ES-I3 (cell line): ENCODE measurements around the gene APBB2.

Source experiments
- H3K36me3 ChIP-seq: 2 replicates; pipeline ENCODE4 v1.6.1; 2013; ENCODE audit warnings: mild to moderate bottlenecking, low read length, control low read depth, moderate library complexity; ENCODE audit not compliant: insufficient read depth
- H3K4me1 ChIP-seq: 2 replicates; pipeline ENCODE4 v1.6.1; 2013; ENCODE audit warnings: mild to moderate bottlenecking, control low read depth, low read length; ENCODE audit not compliant: insufficient read depth
- H3K9ac ChIP-seq: 2 replicates; pipeline ENCODE4 v1.6.1; 2013; ENCODE audit warnings: low read depth, mild to moderate bottlenecking, low read length, moderate library complexity
- H3K9me3 ChIP-seq: 2 replicates; pipeline ENCODE4 v1.6.1; 2013; ENCODE audit warnings: mild to moderate bottlenecking, low read length, moderate library complexity; ENCODE audit not compliant: control insufficient read depth, insufficient read depth

APBB2 gene

GRCh38 chr4:40844261-40844660 lies 370.1 kb downstream of the APBB2 start:
- Histone ChIP-seq H3K4me1 (peaks cover 34% of the 10 kb centered on the region), H3K36me3 (no peaks in the 10 kb centered on the region), H3K9ac (no peak overlapping the region), H3K9me3 (no peaks in the 10 kb centered on the region)

- Histone ChIP-seq H3K9ac (no peak overlapping the region), H3K4me1 (peaks cover 28% of the 10 kb centered on the region), H3K36me3 (no peaks in the 10 kb centered on the region), H3K9me3 (no peaks in the 10 kb centered on the region)
Measured at GRCh38 chr4:40843696-40844095, 370.6 kb downstream of the APBB2 start.

GRCh38 chr4:40842725-40843423 lies 371.5 kb downstream of the APBB2 start:
- no peaks in the 10 kb centered on the region for H3K36me3 ChIP-seq
- H3K4me1 ChIP-seq = peaks cover 22% of the 10 kb centered on the region; the same call in 1 of the 2 replicates
- H3K9me3 ChIP-seq = no peaks in the 10 kb centered on the region
- H3K9ac ChIP-seq = no peak overlapping the region

DNA sequence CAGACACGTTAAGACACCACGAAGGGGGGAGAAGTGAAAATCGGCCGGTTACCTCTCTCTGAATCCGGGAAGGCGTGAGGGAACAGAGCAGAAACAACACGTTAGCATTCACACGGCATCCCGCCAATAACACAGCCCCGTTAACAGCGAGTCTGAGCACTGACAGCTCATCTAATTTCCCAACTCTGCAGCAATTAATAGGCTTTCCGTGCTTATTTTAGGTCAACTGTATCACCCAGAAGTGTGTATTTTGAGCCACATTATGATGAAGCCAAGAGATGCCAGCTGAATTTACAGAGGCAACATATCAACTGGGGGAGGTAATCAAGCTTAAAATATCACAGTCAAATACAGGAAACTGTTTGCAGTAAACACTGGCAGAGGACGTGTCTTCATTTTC lies 372.0 kb downstream of the APBB2 start:
- Histone ChIP-seq H3K4me1 (peaks cover 22% of the 10 kb centered on the region; the same call in 1 of the 2 replicates), H3K9me3 (no peaks in the 10 kb centered on the region), H3K36me3 (no peaks in the 10 kb centered on the region), H3K9ac (no peak overlapping the region)

- H3K4me1 ChIP-seq = peaks cover 17% of the 10 kb centered on the region; the same call in 1 of the 2 replicates
- H3K36me3 ChIP-seq = no peaks in the 10 kb centered on the region
- H3K9ac ChIP-seq = no peak overlapping the region
- no peaks in the 10 kb centered on the region for H3K9me3 ChIP-seq
Measured at GRCh38 chr4:40840985-40841571, 373.3 kb downstream of the APBB2 start.

DNA sequence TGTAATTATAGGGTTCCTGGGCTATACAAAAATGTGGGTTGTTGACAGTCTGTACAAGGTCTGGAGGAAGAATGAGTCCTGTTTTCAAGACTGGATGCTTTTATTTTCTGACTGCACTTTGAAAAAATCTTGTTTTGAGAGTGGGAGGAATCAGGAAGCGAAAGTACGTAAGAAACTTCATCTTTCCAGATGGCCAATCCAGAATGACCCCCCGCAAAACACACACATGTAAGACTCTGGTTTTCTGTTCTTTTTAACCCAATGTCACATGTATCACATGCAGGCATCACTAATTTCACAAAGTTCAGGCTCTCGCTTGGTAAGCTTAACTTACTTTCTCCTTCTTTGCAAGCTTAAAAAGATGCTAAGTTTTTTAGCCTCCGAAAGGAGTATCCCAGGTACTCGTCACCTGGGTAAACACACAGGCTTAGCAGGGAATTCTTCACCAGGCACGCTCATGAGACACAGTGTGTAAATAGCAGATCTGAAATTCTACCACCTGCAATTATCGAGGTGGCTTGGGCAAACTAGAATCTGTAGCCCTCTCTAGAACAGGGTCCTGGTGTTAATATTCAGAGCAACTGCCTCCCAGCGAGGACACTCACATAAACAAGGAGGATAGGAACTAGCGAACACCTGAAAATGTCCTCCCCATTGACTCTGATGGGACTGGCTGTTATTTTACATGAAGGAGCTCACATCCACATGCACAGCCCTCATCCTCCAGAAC lies 373.9 kb downstream of the APBB2 start:
- Histone ChIP-seq H3K36me3 (no peaks in the 10 kb centered on the region), H3K9me3 (no peaks in the 10 kb centered on the region), H3K9ac (no peak overlapping the region), H3K4me1 (peaks cover 17% of the 10 kb centered on the region; the same call in 1 of the 2 replicates)

- Histone ChIP-seq H3K4me1 (peaks cover 17% of the 10 kb centered on the region; the same call in 1 of the 2 replicates), H3K36me3 (no peaks in the 10 kb centered on the region), H3K9me3 (no peaks in the 10 kb centered on the region), H3K9ac (no peak overlapping the region)
Measured at GRCh38 chr4:40838742-40839141, 375.6 kb downstream of the APBB2 start.

- Histone ChIP-seq H3K4me1 (peaks cover 9% of the 10 kb centered on the region; the same call in 1 of the 2 replicates), H3K9me3 (no peaks in the 10 kb centered on the region), H3K36me3 (no peaks in the 10 kb centered on the region), H3K9ac (no peak overlapping the region)
Measured at GRCh38 chr4:40837094-40837870, 377.1 kb downstream of the APBB2 start.

GRCh38 chr4:40833212-40833611 lies 381.1 kb downstream of the APBB2 start:
- H3K9ac ChIP-seq = no peak overlapping the region
- no peaks in the 10 kb centered on the region for H3K4me1 ChIP-seq
- H3K9me3 ChIP-seq = no peaks in the 10 kb centered on the region
- peaks cover 5% of the 10 kb centered on the region; the same call in 1 of the 2 replicates for H3K36me3 ChIP-seq

DNA sequence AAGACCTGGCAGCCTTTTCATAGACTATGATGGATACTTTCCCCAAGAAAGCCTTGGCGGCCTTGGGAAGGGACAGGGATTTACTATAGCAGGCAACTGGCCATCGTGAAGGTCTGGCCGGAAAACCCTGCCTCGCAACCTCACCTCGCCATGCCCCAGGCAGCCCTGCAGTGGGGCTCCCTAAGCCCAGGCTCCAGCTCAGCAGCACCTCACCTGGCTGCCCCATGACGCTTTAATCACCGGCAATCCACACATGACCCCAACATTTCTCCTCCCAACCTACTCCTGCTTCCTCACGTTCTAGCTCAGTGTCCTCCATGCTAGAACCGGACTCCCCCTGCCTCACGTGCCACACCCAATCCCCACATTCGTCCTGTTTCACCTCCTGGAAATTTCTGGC lies 382.2 kb downstream of the APBB2 start:
- Histone ChIP-seq H3K9ac (no peak overlapping the region), H3K36me3 (peaks cover 5% of the 10 kb centered on the region; the same call in 1 of the 2 replicates), H3K4me1 (no peaks in the 10 kb centered on the region), H3K9me3 (no peaks in the 10 kb centered on the region)

GRCh38 chr4:40831146-40831907 lies 383.0 kb downstream of the APBB2 start:
- Histone ChIP-seq H3K9ac (no peak overlapping the region), H3K9me3 (no peaks in the 10 kb centered on the region), H3K4me1 (no peaks in the 10 kb centered on the region), H3K36me3 (peaks cover 5% of the 10 kb centered on the region; the same call in 1 of the 2 replicates)

GRCh38 chr4:40829586-40829985 lies 384.8 kb downstream of the APBB2 start:
- no peaks in the 10 kb centered on the region for H3K4me1 ChIP-seq
- no peaks in the 10 kb centered on the region for H3K9me3 ChIP-seq
- H3K9ac ChIP-seq = no peak overlapping the region
- H3K36me3 ChIP-seq = peaks cover 14% of the 10 kb centered on the region; the same call in 1 of the 2 replicates

- H3K4me1 ChIP-seq = no peaks in the 10 kb centered on the region
- no peaks in the 10 kb centered on the region for H3K9me3 ChIP-seq
- H3K9ac ChIP-seq = no peak overlapping the region
- H3K36me3 ChIP-seq = peaks cover 14% of the 10 kb centered on the region; the same call in 1 of the 2 replicates
Measured at GRCh38 chr4:40828661-40829060, 385.7 kb downstream of the APBB2 start.
